HG02852 (cell line): Measurements from ENCODE around the gene SEMA6B.
"Not testable (repeated sequence)": the region's sequence is repeated elsewhere in the genome, so short reads cannot be mapped to it uniquely, and the experiment has no call there.

Experiments
- ATAC-seq: cut with Tn5 transposase; IDR thresholded peaks from one replicate; pipeline ENCODE4 v1.9.1; 2021; ENCODE audit warnings: mild to moderate bottlenecking, moderate library complexity; ENCODE audit not compliant: unreplicated experiment

SEMA6B gene

DNA sequence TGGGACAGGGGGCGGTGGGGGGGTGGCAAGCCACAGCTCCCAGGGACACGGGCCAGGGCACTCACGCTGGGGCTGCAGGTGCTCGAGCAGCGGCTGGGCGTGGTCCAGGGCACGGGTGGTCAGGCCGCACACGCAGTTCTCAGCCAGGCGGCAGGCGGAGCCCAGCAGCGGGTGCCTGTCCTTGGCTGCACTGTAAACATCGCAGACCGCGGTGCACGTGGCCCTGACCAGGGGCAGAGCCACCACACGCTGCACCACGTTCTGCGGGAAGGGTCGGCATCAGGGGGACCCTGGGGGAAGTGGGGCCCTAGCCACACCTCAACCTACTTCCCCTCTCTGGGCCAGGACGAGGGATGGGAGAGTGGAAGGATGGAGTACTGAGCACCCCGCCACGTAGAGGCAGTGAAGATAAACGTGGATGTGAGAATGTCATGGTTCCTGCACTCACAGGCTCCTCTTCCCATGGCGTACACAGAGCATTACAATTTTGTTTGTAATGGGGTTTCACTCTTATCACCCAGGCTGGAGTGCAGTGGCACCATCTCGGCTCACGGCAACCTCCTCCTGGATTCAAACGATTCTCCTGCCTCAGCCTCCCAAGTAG is 27.8 kb downstream of the SEMA6B start:
- no peak for ATAC-seq

- ATAC-seq = no peak
These were observed 29.5 kb downstream of the SEMA6B start for GRCh38 chr19:4529924-4530522.

- ATAC-seq = no peak
These were observed 30.6 kb downstream of the SEMA6B start for GRCh38 chr19:4528843-4529242.

GRCh38 chr19:4527377-4527776 is 32.1 kb downstream of the SEMA6B start:
- not testable (repeated sequence) for ATAC-seq

GRCh38 chr19:4525563-4526002 is 33.9 kb downstream of the SEMA6B start:
- no peak for ATAC-seq

GRCh38 chr19:4524808-4525562 is 34.5 kb downstream of the SEMA6B start:
- no peak for ATAC-seq

DNA sequence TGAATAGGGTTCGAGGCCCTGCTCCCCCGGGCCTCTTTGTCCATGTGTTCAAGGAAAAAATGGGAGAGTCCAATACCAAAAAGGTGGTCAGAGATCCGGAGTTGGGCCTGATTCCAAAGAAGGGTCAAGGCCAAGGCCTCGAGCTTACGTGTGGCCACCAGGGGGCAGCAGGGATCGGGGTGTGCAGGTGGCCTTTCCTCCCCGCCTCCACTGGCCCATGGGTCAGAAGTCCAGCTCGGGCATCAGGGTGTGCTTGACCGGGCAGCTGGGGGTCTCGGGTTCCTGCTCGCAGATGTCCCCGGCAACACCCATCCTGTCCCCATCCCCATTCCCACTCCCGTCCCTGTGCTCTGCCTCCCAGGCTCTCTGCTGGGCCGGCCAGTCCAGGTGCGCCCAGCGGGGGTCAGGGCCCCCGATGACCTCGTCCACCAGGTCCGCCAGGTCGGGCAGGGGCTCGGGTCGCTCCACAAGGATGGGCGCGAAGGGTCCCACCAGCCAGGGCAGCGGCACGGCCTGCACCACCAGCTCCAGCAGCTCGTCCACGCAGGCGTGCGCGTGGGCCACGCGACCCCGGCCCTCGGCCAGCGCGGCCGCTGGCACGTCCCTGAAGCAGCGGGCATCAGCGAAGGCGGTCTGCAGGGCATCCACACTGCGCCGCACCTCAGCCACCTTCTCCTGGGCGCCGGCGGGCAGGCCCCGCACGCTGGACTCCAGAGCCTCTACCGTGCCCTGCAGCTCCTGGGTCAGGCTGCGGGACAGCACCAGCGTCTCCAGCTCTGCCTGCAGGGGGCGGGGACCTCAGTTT is 36.0 kb downstream of the SEMA6B start:
- ATAC-seq = no peak

- no peak for ATAC-seq
These were observed 37.0 kb downstream of the SEMA6B start for GRCh38 chr19:4522291-4523002.

DNA sequence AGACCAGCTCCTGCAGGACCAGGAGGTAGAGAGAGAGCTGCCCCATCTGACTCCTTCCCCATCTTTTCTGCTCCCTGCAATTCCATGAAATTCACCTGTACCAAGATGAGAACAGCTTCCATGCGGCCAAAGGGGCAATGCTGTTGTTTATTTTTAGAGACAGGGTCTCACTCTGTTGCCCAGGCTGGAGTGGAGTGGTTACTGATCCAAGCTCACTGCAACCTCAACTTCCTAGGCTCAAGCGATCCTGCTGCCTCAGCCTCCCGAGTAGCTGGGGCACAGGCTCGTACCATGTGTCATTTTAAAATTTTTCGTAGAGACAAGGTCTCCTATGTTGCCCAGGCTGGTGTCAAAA is 37.6 kb downstream of the SEMA6B start:
- no peak for ATAC-seq

DNA sequence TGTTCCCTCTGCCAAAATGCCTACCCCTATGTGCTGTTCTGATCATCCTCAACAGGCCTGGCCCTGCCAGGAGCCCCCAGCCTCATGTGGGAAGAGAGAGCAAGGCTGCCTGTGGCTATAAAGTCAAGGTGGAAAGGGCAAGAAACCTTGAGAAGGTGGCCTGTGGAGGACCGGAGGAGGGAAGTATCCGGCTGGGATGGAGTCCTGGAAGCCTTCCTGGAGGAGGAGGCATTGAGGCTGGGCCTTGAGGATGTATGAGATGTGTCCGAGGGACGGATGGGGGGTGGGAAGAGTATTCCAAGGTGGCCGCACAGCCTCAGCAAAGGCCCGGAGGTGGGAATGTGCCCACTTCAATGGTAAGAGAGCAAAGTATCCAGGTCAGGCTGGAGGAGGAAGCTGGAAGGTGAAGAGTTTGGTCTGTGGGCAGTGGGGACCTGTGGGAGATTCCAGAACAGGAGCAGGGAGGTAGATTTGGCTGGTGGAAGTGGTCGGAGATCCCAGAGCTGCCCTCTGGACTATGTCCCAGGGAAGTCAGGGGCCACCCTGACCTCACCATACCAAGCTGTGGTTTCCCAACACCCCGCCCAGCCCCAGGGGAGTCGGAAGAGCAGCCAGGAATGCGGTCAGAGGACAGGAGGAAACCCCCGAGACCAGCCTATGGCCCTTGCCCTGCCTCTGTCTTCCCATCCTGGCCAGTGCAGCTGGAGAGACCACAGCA is 38.2 kb downstream of the SEMA6B start:
- no peak for ATAC-seq

DNA sequence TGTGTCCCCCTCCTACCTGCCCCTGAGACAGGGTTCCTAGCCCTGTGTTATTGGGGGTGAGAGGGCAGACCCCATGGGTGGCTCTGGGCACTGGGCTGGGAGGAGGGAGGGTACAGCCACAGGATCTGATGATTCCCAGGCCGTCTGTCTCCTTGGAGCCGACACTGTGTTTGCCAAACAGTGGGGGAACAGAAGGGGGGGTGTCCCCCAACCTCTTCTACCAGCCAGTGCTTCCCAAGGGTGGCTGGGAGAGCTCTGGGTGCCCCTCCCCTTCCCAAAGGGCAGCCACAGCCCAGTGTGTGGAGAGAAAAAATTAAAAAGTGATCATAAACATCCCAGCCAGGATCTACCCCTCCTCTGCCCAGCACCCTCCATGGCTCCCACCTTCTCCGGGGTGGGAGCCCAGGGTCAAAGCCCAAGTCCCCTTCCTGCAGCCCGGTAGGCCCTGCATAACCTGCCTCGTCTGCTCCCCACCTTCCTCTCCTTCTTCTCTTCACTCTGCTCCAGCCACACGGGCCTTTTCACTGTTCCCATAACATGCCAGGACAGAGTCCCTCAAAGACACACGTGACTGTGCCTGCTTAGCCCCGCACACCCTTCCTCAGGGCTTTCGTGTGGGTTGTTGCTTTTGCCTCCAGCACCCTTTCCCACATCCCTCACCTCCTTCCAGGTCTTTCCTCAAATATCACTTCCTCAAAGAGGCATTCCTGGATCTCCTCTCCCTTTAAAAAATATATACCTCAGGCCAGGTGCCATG is 39.8 kb downstream of the SEMA6B start:
- no peak for ATAC-seq

GRCh38 chr19:4519172-4519496 is 40.4 kb downstream of the SEMA6B start:
- ATAC-seq = no peak

DNA sequence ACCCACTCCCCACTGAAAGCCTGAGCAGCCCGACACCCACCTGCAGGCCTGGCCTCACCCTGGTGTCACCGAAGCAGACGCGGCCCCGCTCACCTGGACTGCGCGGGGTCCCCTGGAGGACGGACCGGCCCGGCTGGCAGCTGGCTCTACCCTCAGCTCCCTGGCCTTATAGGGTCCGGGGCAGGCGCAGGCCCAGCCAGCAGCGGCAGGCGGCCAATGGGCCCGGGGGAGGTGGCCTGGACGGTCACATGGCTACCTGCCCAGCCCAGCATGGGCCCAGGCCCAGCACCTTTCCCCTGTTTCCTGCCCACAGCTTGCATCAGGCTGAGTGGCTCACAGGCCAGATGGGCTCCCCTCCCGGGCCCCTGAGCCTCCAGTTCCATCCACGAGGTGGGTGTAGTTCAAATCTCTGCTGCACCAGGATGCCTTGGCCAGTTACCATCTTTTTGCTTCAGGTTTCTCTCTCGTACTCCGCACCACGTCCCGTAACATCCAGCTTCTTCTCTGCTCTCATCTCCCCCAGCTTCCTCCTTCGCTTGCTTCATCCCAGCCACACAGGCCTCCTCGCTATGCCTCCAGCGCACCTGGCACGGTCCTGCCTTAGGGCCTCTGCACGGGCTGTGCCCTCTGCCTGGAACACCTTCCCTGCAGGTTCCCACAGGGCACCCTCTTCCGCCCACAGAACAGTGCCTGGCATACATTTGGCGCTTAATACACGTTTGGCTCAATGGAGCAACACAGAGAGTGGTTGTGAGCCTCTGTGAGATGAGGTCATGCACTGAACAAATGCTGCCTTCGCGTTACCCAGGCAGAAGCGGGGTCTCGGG is 40.9 kb downstream of the SEMA6B start, which contains the start of gene PLIN4:
TSS of gene PLIN4 (minus strand) at position 142 of the 827 bp plus-strand sequence. CDS start 214 bp downstream, outside the sequence.
- no peak for ATAC-seq

DNA sequence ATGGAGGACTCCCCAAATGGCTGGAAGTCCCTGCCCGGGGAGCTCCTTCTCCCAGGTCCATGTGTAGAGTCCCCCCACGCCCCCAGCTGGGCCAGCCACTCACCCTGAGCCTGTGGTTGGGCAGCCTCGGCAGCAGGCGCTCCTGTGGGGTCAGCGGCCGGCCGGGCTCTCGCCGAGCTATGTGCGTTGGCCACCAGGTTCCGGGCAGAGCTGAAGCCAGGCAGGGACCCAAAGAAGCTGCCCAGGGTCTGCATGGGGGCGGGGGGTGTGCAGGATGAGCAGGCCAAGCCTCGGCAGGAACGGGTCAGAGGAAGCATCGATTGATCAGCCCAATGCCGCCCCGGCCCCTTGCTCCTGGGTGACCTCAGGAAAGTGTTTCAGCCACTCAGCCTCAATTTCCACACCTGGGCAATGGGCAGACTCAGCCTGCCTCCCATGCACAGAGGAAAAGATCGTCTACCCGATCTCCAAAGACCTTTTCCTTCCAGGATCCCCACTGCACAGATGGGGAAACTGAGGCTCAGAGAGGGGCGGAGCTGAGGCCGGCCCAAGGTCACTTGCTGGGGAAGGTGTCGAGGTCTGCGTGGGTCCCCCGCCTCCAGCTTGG is 41.9 kb downstream of the SEMA6B start:
- no peak for ATAC-seq

DNA sequence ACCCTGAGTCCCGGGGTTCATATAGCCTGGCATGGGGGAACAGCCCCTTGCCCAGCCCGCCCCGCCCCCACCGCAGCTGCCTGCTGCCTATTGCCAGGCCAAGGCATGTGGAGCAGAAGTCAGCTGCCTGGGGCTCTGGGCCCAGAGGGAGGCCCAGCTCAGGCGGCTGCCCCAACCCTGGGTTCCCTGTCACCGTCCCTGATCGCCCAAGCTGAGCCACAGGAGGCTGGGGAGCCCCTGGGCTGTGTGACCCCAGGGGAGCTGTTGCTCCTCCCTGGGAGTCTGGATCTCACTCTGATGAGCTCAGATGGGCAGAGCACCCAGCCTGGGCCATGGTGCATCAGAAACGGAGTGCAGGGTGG is 42.6 kb downstream of the SEMA6B start:
- no peak for ATAC-seq

GRCh38 chr19:4516199-4516938 is 43.1 kb downstream of the SEMA6B start:
- ATAC-seq = no peak

DNA sequence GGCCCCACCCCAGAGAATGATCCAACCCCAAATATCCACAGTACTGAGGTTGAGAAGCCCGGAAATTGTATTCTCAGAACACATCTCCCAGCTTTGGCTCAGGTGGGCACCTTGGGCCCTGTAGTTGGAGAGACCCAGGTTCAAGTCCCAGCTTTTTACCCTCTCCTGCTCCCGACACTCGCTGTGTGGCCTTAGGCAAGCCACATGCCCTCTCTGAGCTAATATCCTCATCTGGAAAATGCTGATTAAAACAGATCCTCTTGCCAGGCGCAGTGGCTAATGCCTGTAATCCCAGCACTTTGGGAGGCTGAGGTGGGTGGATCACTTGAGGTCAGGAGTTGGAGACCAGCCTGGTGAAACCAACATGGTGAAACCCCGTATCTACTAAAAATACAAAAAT is 43.8 kb downstream of the SEMA6B start:
- no peak for ATAC-seq

- no peak for ATAC-seq
These were observed 46.2 kb downstream of the SEMA6B start for GRCh38 chr19:4513248-4513647.
